Measurements from ENCODE around the gene KIAA0930.
"Not testable (repeated sequence)": the region's sequence is repeated elsewhere in the genome, so short reads cannot be mapped to it uniquely, and the experiment has no call there.

The KIAA0930 gene

GRCh38 chr22:45240810-45241631 is at the start of gene KIAA0930:
KIAA0930 (minus strand) TSS chr22:45240894; CDS start chr22:45240703, 191 bp downstream.
- DNase-seq = no peak

- DNase-seq = no peak
Measured at GRCh38 chr22:45286854-45287551, 46.3 kb upstream of the KIAA0930 start.

- no peak for DNase-seq
Measured at GRCh38 chr22:45285263-45286058, 44.8 kb upstream of the KIAA0930 start.

DNA sequence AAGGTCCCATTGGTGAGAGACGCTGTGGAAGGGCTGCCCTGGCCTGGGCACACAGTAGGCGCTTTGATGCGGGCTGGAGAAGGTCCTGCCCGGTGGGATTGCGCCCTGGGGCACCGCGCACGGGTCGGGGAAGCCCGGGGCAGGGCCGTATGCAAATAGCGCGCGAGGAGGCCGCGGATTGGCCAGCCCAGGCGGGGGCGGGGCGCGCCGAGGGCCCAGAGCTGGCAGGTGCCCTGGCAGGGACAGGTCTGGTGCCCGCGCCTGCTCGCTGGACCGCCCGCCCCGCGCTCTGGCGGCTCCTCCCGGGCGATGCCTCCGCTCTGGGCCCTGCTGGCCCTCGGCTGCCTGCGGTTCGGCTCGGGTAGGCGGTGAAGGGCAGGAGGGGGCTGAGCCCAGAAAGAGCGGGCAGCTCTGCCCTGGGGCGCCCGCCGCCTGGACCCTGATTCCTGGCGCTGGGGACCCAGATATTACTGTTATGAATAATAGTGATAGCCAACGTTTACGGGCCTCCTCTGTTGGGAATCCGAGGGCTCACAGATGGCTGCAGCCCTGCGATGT is 44.1 kb upstream of the KIAA0930 start, which contains the start of gene UPK3A:
UPK3A (plus strand) TSS at position 245 of the 558 bp plus-strand sequence; CDS start at position 310, 65 bp downstream.
- no peak for DNase-seq

- DNase-seq = no peak
Measured at GRCh38 chr22:45281010-45281409, 40.3 kb upstream of the KIAA0930 start.

DNA sequence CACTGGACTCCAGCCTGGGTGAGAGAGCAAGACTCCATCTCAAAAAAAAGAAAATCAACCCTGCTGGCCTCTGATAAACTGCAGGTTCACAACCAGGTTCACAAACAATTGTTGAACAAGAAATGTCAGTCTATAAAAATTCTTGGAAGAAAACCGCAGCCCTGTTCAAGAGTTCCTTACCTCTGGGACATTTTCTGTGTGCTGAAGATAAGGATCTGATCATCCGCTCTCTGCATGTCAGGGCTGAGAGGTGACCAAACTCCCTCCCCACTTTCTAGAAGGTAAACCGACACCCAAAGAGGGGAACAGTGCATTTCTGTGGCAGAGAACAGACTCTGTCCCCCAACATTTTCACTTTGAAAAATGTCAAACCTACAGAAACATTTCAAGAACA is 39.9 kb upstream of the KIAA0930 start:
- DNase-seq = no peak

- no peak for DNase-seq
Measured at GRCh38 chr22:45278125-45278524, 37.4 kb upstream of the KIAA0930 start.

DNA sequence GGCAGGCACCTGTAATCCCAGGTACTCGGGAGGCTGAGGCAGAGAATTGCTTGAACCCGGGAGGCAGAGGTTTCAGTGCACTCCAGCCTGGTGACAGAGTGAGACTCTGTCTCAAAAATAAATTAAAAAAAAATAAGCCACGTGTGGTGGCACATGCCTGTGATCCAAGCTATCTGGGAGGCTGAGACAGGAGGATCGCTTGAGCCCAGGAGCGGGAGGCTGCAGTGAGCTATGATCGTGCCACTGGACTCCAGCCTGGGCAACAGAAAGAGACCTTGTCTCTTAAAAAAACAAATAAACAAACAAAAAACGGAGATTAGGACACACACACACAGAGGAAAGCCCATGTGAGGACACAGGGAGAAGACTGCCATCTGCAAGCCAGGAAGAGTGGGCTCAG is 37.0 kb upstream of the KIAA0930 start:
- not testable (repeated sequence) for DNase-seq

- DNase-seq = no peak
Measured at GRCh38 chr22:45276507-45277105, 35.9 kb upstream of the KIAA0930 start.

- DNase-seq = no peak
Measured at GRCh38 chr22:45273452-45274075, 32.9 kb upstream of the KIAA0930 start.

DNA sequence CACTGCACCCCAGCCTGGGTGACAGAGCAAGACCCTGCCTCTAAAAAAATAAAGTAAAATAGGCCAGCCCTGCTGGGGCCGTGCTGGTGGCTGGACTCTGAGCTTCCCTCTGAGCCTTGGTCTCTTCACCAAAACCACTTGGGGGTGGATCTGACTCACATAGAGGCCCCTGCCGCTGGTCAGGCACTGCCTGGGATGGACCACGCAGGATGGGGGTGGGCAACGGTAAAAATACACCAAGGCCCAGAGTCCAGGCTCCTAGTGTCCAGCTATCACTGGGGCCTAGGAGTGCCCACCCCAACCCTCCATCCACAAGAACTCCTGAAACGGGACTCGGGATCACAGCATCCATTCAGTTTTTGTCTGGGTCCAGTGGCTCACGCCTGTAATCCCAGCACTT is 31.8 kb upstream of the KIAA0930 start:
- no peak for DNase-seq

DNA sequence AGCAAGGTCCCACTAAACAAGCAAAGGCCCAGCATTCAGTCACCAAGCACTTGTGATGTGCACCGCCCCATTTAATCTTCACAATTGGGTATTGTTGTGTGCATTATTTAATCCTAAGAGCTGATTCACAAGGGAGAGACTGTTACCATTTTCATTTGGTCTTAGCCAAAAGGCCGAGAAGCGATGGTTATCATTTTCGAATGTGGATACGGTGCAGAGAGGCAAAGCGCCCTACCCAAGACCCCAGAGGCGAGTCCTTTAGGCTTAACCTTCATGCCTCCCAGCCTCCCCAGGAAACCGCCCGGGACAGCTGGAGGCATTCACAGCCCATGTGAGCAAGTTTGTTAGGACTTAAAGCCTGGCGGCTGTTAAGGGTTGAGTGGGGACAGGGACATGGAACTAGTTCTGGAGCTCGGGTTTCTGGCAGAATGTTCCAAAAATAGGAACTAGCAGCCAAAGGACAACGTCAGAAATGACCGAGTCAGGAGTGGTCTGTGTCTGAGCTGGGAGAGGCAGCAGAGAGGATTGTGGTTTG is 31.0 kb upstream of the KIAA0930 start:
- no peak for DNase-seq

- no peak for DNase-seq
Measured at GRCh38 chr22:45270095-45271020, 29.7 kb upstream of the KIAA0930 start.

- no peak for DNase-seq
Measured at GRCh38 chr22:45268958-45269844, 28.5 kb upstream of the KIAA0930 start.

- DNase-seq = no peak
Measured at GRCh38 chr22:45268167-45268957, 27.7 kb upstream of the KIAA0930 start.

DNA sequence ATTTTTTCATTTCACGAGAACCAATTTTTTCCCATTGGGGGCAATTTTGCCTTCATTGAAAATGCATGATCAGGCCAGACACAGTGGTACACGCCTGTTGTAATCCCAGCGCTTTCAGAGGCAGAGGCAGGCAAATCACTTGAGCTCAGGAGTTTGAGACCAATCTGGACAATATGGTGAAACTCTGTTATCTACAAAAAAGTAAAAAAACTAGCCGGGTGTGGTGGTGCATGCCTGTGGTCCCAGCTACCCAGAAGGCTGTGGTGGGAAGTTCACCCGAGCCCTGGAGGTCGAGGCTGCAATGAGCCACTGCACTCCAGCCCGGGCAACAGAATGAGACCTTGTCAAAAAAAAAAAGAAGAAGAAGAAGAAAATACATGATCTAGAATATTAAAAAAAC is 24.8 kb upstream of the KIAA0930 start:
- no peak for DNase-seq

DNA sequence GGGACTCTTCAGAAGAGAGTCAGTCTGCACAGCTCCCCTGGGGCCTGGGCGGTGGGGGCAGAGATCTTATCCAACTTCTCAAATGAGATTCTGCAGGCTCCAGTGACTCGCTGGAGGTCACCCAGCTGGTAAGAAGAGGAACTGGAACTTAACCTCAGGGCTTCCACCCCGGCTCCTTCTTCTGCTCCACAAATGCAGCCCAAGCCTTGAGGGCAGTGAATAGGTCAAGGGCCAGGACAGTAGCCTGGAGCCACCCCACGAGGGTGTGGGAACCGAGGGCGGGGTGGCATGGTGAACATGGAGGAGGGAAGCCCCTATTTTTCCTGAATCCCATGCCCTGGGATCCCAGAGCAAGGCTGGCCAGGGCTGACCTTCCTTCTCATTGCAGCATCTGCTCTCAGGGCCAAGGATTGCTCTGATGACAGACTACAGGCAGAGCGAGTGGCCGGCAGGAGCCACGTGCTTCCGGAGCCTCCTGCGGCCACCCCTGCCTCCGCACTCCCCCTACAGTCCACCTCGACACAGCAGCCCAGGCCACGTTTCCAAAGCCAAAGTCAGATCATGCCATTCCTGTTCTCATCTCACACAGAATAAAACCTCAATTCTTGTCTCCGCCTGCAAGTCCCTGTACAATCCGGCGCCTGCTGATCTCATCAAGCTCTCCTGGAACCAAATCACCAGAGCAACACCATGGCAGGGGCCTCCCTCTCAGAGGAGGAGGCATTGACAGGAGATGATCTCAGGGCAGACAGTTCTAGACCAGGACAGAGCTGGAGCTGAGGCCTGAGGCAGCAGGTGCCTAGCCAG is 23.0 kb upstream of the KIAA0930 start:
- DNase-seq = no peak

DNA sequence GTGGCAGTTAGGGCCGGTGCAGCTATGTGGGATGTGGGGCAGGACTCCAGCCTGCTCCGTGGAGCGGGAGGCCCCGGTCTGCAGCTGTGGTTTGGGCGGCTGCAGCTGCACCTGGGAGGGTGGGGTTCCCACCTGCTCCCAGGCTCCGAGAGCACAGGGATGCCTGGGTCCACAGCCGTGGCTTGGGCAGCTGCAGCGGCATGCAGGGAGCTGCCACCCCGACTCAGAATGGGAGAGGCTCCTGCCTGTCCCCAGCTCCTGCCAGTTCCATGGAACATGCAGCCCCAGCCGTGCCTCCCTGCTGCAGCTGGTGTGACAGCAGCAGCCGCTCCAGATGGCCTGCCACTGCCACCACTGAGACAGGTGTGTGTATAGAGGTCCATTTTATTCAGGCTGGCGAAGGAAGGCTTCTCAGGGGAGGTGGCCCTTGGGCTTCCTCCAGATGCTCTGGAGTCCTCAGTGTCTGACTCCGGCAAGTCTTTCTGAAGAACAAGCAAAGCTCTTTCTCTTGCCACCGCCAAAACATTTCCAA is 22.3 kb upstream of the KIAA0930 start:
- DNase-seq = no peak

Measured in NCI-H187 treated with DMSO at 0.1 percent for 48 hours (cell line).